ENCODE data around the gene MBOAT2.

Gene MBOAT2

GRCh38 chr2:9015998-9016397, 12.5 kb upstream of the MBOAT2 start:
- no peak for DNase-seq

- DNase-seq, result no peak
Measured at GRCh38 chr2:9013403-9013802, 9.9 kb upstream of the MBOAT2 start.

DNA sequence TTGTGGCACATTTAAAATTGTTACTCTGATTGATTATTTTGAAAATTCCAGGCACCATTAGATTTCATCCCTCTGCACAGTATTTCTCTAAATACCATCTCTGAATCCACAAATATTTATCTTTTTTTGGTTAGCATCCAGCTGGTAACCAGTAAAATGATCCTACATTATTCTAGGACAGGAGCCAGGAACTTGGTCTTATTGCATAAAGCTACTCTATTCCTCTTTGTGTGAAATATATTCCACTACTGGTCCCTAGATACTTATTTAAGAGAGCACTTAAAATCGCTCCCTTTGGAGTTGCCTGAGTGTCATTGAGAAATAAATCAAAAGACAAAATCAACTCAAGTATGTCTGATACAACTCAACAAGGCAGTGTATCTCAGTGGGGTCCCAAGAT, 7.4 kb upstream of the MBOAT2 start:
- DNase-seq, result no peak

DNA sequence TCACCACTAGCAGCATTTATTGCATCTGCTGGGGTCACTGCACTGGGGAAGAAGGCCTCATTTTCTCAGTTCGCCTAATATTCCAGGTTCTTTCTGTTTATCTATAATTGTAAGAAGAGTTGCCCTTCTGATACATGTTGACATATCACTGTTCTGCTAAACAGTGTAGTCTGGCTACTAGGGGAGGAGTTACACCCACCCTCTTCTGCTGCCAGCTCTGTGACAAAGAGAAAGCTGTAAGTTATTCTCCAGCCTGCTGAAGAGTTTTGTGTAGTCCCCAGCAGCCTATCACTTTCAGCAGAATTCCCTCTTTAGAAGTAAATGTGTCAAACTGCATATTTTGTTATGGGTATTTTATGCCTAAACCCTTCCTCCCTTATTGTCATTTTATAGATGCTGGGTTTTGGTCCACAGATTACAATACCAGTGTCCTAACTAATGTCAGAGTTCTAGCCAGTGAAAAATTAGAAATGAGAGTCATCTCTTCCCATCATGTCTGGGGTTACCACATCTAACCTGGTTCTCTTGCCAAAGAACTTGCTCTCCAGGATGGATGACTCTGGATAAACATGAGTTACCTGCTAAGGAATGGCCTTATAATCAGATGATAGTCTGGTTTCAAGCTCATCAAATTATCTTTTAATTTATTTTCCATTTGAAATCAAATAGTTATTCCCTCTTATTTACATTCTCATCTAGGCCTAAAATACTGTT, 5.6 kb upstream of the MBOAT2 start:
- DNase-seq, result no peak

GRCh38 chr2:9006368-9006767, 2.9 kb upstream of the MBOAT2 start:
- no peak for DNase-seq

DNA sequence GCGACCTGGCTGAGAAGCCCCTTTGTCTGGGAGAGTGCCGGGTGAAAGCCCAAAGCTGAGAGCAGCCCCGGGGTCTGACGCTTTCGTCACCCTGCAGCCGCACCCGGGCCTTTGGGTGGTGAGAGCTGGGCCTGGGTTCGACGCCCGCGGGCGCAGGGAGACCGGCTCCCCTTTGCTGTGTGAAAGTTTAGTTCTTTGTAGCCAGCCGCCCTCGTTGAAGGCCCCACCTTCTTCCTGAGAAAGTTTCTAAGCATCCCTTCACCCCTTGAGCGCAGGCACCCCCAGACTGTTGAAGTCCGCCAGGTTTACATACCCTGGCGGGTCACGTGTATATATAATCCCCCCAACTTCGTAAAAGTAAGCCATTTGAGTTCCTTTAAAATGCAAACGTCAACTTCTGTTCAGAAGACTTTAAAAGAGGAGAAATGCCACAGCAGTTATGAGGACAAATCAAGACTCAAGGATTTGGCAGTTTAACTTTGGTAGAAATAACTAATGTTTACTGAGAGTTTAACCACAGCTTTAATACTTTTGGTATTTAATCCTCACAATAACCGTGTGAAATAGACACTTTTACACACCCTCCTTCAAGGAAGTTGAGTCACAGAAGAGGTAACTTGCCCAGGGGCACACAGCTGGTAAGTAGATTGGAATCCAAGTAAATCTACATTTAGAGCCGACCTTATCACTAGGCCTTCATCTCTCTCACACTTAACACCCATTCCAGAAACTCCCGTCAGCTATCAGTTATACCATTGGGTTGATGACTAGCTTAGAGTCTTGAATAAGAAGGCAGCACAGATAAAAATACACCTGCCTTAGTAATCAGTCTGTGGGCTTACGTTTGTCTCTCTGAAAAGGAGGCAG, 1.1 kb upstream of the MBOAT2 start:
- no peak for DNase-seq

- no peak for DNase-seq
Measured at GRCh38 chr2:9003366-9003615, 193 bp downstream of the MBOAT2 start.

DNA sequence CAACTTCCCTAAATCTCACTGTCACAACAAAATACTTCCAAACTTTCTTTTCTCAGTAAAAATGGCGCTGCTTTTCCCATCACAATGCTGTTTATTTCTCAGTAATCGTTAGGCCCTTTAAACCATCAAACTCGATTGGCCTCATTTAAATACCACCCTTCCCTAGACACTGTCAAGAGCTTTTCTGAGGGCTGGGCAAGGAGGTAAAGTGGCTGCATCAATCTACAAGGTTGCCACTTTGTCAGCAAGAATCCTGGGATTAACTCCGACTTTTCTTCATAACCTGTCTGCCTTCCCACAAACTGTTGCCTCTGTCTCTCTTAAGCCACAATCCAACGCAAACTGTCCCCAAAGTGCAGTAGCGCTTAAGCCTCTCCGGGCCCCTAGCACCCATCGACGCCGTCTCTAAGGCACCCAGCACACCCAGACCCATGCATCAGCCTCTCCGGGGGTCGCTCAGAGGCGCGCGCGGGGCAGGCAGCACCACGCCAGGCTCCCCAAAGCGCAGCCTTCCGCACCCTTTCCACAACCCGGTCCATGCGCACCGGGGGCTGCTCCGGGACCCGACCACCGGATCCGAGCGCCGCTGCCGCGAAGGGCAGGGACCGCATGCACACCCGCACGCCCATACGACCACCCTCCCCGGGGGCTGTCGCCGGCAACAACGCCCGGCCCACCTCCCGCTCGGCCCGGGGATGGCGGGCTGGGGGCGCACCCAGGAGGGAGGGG, 683 bp downstream of the MBOAT2 start:
- DNase-seq, result no peak

DNA sequence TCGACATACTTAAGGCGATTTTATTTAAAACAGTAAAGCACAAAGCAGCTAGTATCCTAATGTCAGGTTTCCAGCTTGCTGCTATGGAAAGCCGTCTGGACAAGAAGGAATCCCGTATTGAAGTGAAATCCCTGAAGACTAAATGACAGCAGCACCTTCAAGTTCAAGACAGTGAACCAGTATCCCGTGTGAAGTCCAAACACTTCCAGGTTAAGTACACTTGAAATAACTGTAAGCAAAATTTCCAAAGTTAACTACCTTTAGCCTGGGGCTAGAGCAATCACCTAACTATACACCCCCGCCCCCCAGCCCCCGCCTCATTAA, 1.2 kb downstream of the MBOAT2 start:
- DNase-seq, result no peak

DNA sequence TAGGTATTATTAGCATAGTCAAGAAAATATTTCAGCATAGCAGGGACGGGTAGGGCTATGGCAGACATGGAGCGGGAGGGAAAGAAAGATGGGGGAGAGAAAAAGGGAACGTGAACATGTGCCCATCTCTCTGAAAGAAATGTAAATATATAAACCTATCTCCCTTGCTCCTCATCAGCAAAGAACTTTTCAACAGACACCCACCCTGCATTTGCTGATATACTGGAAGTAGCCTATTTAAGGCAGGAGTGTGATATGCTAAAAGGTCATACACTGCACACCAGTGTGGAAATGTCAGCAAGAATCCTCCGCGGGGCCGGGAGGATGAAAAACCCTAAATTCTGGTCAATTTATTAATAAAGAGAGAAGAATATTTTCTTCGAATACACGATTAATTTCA, 1.7 kb downstream of the MBOAT2 start:
- no peak for DNase-seq

DNA sequence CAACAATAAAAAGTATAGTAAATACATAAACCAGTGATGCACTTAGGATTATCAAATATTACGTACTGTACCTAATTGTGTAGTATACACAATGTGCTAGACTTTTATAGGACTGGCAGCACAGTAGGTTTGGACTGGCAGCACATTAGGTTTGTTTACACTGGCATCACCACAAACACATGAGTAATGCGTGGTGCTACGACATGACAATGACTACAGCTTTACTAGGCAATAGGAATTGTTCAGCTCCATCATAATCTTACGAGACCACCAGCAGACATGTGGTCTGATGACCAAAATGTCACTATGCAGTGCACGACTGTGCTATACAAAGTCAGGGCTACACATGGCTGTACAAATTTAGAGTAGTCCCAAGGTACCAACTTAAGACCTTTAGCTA, 2.3 kb downstream of the MBOAT2 start:
- no peak for DNase-seq

DNA sequence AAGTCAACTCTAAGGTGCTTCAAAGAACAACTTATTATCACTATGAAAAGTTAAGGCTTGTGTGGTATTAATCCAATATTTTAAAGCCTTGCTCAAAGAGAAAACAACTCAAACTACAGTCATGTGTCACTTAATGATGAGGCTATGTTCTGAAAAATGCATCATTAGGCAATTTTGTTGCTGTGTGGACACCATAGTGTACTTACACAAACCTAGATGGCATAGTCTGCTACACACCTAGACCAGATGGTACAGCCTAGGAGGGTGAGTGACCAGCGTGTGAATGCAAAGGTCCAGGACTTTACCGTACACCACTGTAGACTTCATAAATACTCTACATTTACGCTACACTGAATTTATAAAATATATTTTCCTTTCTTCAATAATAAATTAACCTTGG, 3.0 kb downstream of the MBOAT2 start:
- no peak for DNase-seq

DNA sequence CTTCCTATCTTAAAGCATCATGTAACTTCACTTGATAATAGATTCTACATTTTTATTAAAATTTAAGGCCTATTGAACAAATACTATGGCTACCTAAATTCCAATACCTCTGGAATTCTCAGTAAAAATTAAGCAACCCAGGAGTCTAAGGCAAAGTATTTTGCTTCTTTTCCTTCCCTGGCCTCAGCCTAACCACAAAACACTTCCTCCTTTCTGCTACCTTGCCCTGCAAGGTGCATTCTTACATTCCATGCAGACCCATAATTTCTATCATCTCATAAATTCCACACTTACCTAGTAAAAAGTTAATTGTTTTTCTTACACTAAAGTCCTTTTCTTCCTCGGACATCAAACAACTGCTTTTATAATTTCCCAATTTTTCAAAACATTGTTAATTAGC, 3.7 kb downstream of the MBOAT2 start:
- DNase-seq, result no peak

GRCh38 chr2:8999102-8999446, 4.4 kb downstream of the MBOAT2 start:
- DNase-seq, result no peak

GRCh38 chr2:8998418-8999101, 4.9 kb downstream of the MBOAT2 start:
- no peak for DNase-seq

- no peak for DNase-seq
Measured at GRCh38 chr2:8997631-8998030, 5.9 kb downstream of the MBOAT2 start.

GRCh38 chr2:8997108-8997507, 6.4 kb downstream of the MBOAT2 start:
- no peak for DNase-seq

GRCh38 chr2:8996006-8996405, 7.5 kb downstream of the MBOAT2 start:
- no peak for DNase-seq

DNA sequence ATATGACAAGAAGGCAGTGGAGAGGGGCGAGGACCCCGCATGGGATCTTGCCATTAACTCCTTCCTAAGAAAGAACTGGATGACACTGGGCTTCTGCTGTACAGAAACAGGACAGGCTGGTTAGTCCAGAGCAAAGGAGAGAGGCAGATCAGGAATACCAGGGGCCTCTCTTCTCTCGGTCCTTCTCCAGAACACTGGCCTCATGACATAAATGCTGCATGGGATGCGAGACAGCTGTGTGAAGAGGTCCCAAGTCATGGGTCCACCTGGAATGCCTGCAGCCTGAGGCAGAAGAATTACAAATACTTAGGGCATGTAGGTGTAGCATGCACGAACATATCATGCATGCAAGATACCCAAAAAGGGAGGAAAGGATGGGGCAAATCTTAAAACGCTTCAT, 9.1 kb downstream of the MBOAT2 start:
- DNase-seq, result no peak

DNA sequence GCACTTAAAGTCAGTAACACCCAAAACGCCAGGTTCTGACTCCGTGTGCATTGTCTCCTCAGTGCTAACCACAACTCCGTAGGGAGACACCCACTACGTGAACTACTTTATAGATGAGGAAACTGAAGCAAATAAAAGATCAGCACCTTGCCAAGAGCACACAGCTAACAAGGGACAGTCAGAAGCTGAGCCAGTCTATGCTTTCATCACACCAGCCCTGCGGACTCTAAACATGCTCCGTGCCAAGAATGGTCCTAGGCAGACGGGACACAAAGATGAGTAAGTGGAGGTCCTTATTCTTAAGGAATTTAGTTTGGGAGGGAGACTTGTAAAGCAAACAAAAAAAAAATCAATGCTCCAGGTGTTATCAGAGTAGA, 9.6 kb downstream of the MBOAT2 start:
- DNase-seq, result no peak

GRCh38 chr2:8993196-8993901, 10.1 kb downstream of the MBOAT2 start:
- no peak for DNase-seq

DNA sequence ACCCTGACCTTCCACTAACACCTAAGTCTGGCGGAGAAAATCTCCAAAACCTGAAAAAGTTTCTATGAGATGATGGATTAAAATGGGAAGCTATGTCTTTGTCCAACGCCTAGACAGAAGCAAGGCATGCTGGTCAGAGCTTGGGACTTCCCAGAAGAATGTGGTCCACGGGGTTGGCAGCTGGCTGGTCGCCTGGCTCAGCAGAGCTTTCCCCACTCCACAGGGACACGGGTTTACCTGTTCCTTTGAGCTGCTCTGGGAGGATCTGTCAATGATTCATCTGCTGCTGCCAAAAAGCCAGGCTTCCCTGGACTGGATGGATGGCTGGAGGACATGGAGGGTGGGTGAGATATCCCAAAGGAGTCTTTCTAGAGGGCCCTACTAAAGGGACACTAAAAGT, 10.8 kb downstream of the MBOAT2 start:
- no peak for DNase-seq

GRCh38 chr2:8989536-8990079, 13.9 kb downstream of the MBOAT2 start:
- no peak for DNase-seq

All from activated CD4-positive, alpha-beta T cell treated with anti-CD3 and anti-CD28 coated beads, Interleukin-2, amount 50 U/mL, for 4 hours (primary cell).